Measurements from ENCODE around the gene PTOV1.

- TF ChIP-seq CTCF (IDR thresholded peaks at IDR 0.05 in 4 of 5, conservative IDR thresholded peaks at IDR 0.05 in 1 of 5) (peak in 1 of 5 experiments; percentile 11), POLR2A (IDR thresholded peaks at IDR 0.05) (peak; percentile 87 to 91)
Observed at GRCh38 chr19:49850487-49851342, at the start of gene PTOV1.
